Measurements from ENCODE around the gene SH3TC2.

DNA sequence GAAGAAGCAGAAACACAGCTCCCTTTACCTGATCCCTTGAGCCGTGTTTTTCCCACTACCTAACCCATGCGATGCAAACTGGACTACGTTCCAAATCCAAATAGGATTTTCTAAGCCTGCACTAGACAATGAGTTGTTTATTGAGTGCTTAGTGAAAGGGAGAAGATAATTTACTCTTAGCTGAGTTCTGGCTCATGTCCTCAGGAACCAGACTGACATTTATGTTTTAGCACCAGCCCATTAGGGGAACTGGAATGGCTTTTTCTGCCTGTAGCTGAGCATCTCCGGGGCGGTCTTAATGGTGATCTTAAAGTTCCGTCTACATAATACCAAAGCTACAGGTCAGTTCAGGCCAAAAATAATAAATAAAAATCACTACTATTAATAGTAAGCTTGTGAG, 81.5 kb downstream of the SH3TC2 start:
- TF ChIP-seq EZH2 (IDR thresholded peaks at IDR 0.05; ENCODE audit: borderline replicate concordance, insufficient read depth, low read depth, low read length, poor library complexity, severe bottlenecking) = no peak
- TF ChIP-seq, protein P1, sequence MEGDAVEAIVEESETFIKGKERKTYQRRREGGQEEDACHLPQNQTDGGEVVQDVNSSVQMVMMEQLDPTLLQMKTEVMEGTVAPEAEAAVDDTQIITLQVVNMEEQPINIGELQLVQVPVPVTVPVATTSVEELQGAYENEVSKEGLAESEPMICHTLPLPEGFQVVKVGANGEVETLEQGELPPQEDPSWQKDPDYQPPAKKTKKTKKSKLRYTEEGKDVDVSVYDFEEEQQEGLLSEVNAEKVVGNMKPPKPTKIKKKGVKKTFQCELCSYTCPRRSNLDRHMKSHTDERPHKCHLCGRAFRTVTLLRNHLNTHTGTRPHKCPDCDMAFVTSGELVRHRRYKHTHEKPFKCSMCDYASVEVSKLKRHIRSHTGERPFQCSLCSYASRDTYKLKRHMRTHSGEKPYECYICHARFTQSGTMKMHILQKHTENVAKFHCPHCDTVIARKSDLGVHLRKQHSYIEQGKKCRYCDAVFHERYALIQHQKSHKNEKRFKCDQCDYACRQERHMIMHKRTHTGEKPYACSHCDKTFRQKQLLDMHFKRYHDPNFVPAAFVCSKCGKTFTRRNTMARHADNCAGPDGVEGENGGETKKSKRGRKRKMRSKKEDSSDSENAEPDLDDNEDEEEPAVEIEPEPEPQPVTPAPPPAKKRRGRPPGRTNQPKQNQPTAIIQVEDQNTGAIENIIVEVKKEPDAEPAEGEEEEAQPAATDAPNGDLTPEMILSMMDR (IDR thresholded peaks at IDR 0.05) = no peak

Measured in B cell (primary cell).